Liver (tissue), 9 donors: ENCODE data around the gene SIL1. TPM values are rescaled to one million over a fixed set of nuclear protein-coding genes. Genes with fewer than 3 reads are reported as not detected.

Experiments
- DNase-seq: peaks from one replicate; pipeline ENCODE4 v3.0.0-alpha.2; 2017; ENCODE audit warnings: low spot score
- H3K27ac ChIP-seq, 2 donors: one replicate each; pipeline ENCODE4 v1.7.0; 2013; ENCODE audit warnings: inconsistent platforms in 2 of 2, low read length in 2 of 2, control low read depth in 1 of 2, low read depth in 1 of 2, mild to moderate bottlenecking in 1 of 2
- H3K27me3 ChIP-seq, 4 donors: one replicate each; pipeline versions ENCODE4 v1.6.1 to v1.7.0; 2013; ENCODE audit warnings: low read length in 3 of 4, inconsistent platforms in 1 of 4, mild to moderate bottlenecking in 1 of 4, moderate library complexity in 1 of 4; ENCODE audit not compliant: control insufficient read depth in 4 of 4, insufficient read depth in 4 of 4
- H3K36me3 ChIP-seq, 4 donors: one replicate each; pipeline versions ENCODE4 v1.6.1 to v1.7.0; 2013; ENCODE audit warnings: low read length in 3 of 4, mild to moderate bottlenecking in 3 of 4, low read depth in 1 of 4, moderate library complexity in 1 of 4; ENCODE audit not compliant: control insufficient read depth in 4 of 4, insufficient read depth in 3 of 4
- H3K4me1 ChIP-seq, 4 donors: one replicate each; pipeline versions ENCODE4 v1.6.1 to v1.7.0; 2013; ENCODE audit warnings: low read length in 3 of 4, mild to moderate bottlenecking in 3 of 4, moderate library complexity in 1 of 4; ENCODE audit not compliant: control insufficient read depth in 4 of 4, insufficient read depth in 4 of 4
- H3K4me3 ChIP-seq, 3 donors: one replicate each; pipeline versions ENCODE4 v1.6.1 to v1.7.0; 2013; ENCODE audit warnings: low read length in 3 of 3, control low read depth in 1 of 3, low read depth in 1 of 3, mild to moderate bottlenecking in 1 of 3
- H3K9ac ChIP-seq, 2 donors: one replicate each; pipeline ENCODE4 v1.7.0; 2013; ENCODE audit warnings: low read length in 2 of 2, mild to moderate bottlenecking in 2 of 2, moderate library complexity in 2 of 2, control low read depth in 1 of 2, low read depth in 1 of 2
- H3K9me3 ChIP-seq, 4 donors: one replicate each; pipeline versions ENCODE4 v1.6.1 to v1.7.0; 2013; ENCODE audit warnings: low read length in 3 of 4; ENCODE audit not compliant: control insufficient read depth in 4 of 4
- EGR1 ChIP-seq, 2 donors: IDR thresholded peaks; 2 replicates each; pipeline ENCODE4 v1.6.1; 2016 to 2018; ENCODE audit warnings: antibody characterized with exemption in 2 of 2, low read depth in 2 of 2
- FOXA1 ChIP-seq: IDR thresholded peaks from 2 replicates; pipeline ENCODE4 v1.6.1; 2016; ENCODE audit warnings: antibody characterized with exemption
- GABPA ChIP-seq, 2 donors: IDR thresholded peaks in 1 of 2; conservative IDR thresholded peaks in 1 of 2; 2 replicates each; pipeline ENCODE4 v1.6.1; 2016; ENCODE audit warnings: antibody characterized with exemption in 2 of 2, mild to moderate bottlenecking in 1 of 2, moderate library complexity in 1 of 2
- HNF4A ChIP-seq, 2 donors: conservative IDR thresholded peaks; 2 replicates each; pipeline ENCODE4 v1.6.1; 2016; ENCODE audit warnings: antibody characterized with exemption in 2 of 2, mild to moderate bottlenecking in 2 of 2
- HNF4G ChIP-seq: IDR thresholded peaks from 2 replicates; pipeline ENCODE4 v1.6.1; 2016; ENCODE audit warnings: antibody characterized with exemption
- JUND ChIP-seq, 2 donors: IDR thresholded peaks; 2 replicates each; pipeline ENCODE4 v1.6.1; 2016; ENCODE audit warnings: antibody characterized with exemption in 2 of 2
- NR2F2 ChIP-seq: IDR thresholded peaks from 2 replicates; pipeline ENCODE4 v1.6.1; 2016; ENCODE audit warnings: antibody characterized with exemption
- RAD21 ChIP-seq, 2 donors: IDR thresholded peaks; 2 replicates each; pipeline ENCODE4 v1.6.1; 2016; ENCODE audit warnings: antibody characterized with exemption in 2 of 2, mild to moderate bottlenecking in 2 of 2
- RXRA ChIP-seq, 2 donors: IDR thresholded peaks; 2 replicates each; pipeline ENCODE4 v1.6.1; 2017 to 2018; ENCODE audit warnings: antibody characterized with exemption in 2 of 2, mild to moderate bottlenecking in 1 of 2
- SP1 ChIP-seq: IDR thresholded peaks from 2 replicates; pipeline ENCODE4 v1.6.1; 2018; ENCODE audit warnings: antibody characterized with exemption, mild to moderate bottlenecking
- TAF1 ChIP-seq: conservative IDR thresholded peaks from 2 replicates; pipeline ENCODE4 v1.6.1; 2016; ENCODE audit warnings: antibody characterized with exemption, mild to moderate bottlenecking
- YY1 ChIP-seq: IDR thresholded peaks from 2 replicates; pipeline ENCODE4 v1.6.1; 2016; ENCODE audit warnings: antibody characterized with exemption, mild to moderate bottlenecking
- WGBS: extraction: QIAGEN DNeasy Blood & Tissue Kit; methylation state at CpG from one replicate; pipeline ENCODE4 v1.1.7; 2013; 5-methylcytosine and 5-hydroxymethylcytosine counted together
- polyA plus RNA-seq, 2 donors: library from polyadenylated mRNA; stranded (reverse) in 1 of 2; unstranded in 1 of 2; fragments of 200-250 nt in 1 of 2; fragments of >200 nt in 1 of 2; fragmentation: Nextera tagmentation in 1 of 2; extraction: Ambion mirVana in 1 of 2; gene quantifications; one replicate each; pipeline versions ENCODE4 v1.2.1 to v1.2.3, GENCODE V29; 2013 to 2015
- total RNA-seq, 2 donors: library from RNA; depleted of rRNA; stranded (reverse); fragments of >200 nt; gene quantifications; one replicate each; pipeline ENCODE4 v1.2.3, GENCODE V29; 2014
- TF ChIP-seq, protein P1 (sequence below): IDR thresholded peaks from 2 replicates; pipeline ENCODE4 v1.6.1; 2016; ENCODE audit warnings: antibody characterized with exemption
- TF ChIP-seq, protein P2 (sequence below): IDR thresholded peaks from 2 replicates; pipeline ENCODE4 v1.6.1; 2016; ENCODE audit warnings: antibody characterized with exemption
- TF ChIP-seq, protein P3 (sequence below): IDR thresholded peaks from 2 replicates; pipeline ENCODE4 v1.6.1; 2016; ENCODE audit warnings: antibody characterized with exemption
- TF ChIP-seq, protein P4 (sequence below): IDR thresholded peaks from 2 replicates; pipeline ENCODE4 v1.6.1; 2016; ENCODE audit warnings: antibody characterized with exemption, mild to moderate bottlenecking
- TF ChIP-seq, protein P5 (sequence below): fragments of 150-350 bp; IDR thresholded peaks from 2 replicates; pipeline ENCODE4 v1.5.1; 2017; ENCODE audit warnings: improper control_type of control experiment, low read depth, low read length; ENCODE audit not compliant: missing input control
- donor health status: healthy.
- donor health status: healthy.
- donor health status: healthy.
- donor health status: healthy.
- donor health status: healthy.

The SIL1 gene
- total and polyA plus RNA-seq, 4 donors: 38.1 to 95.1 (median 76.2) TPM

DNA sequence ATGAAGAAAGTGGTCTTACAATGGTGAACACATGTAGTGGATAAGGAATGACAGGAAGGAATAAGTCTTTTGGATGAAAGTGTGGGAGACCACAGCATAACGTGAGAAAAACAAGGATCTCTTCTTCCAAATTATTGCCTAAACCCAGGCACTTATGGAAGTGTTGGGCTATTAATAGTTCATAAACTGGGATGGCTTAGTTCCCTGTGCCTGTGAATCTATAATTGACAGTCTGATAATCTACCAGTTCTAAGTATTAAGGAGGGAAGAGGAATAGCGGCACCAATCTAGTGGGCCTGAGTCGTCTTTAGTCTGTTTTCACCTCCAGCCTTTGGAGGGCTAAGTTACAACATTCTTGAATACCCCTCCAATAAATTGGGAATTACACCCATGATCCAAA is 283.8 kb downstream of the SIL1 start:
- 98% methylated on average over 3 of the region's 3 CpGs for WGBS

DNA sequence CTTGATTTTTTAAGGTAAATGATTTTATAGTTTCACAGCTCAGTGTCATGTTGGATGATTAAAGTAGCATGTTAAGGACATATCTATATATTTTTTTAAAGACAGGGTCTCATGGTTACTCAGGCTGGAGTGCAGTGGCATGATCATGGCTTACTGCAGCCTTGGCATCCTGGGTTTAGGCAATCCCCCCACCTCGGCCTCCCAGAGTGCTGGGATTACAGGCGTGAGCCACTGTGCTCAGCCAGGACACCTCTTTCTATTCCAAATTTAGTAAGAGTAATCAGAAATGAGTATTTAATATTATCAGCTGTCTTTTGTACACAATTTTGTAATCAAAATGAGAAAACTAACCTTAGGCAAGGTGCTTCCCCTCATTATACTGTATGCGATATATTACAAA is 284.4 kb downstream of the SIL1 start:
- Histone ChIP-seq H3K4me3 (no peak overlapping the region), H3K9me3 (no peaks in the 10 kb centered on the region), H3K27me3 (no peaks in the 10 kb centered on the region), H3K9ac (no peak overlapping the region), H3K4me1 (no peaks in the 10 kb centered on the region), H3K36me3 (peaks cover 0 to 6% (median 5%) of the 10 kb centered on the region in 4 donors), H3K27ac (no peak overlapping the region)
- WGBS: 97% methylated on average over 3 of the region's 3 CpGs
- DNase-seq: no peak
- no peak for TF ChIP-seq HNF4A (conservative IDR thresholded peaks at IDR 0.05)
- TF ChIP-seq, protein P1, sequence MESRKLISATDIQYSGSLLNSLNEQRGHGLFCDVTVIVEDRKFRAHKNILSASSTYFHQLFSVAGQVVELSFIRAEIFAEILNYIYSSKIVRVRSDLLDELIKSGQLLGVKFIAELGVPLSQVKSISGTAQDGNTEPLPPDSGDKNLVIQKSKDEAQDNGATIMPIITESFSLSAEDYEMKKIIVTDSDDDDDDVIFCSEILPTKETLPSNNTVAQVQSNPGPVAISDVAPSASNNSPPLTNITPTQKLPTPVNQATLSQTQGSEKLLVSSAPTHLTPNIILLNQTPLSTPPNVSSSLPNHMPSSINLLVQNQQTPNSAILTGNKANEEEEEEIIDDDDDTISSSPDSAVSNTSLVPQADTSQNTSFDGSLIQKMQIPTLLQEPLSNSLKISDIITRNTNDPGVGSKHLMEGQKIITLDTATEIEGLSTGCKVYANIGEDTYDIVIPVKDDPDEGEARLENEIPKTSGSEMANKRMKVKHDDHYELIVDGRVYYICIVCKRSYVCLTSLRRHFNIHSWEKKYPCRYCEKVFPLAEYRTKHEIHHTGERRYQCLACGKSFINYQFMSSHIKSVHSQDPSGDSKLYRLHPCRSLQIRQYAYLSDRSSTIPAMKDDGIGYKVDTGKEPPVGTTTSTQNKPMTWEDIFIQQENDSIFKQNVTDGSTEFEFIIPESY: no peak
- no peak for TF ChIP-seq SP1
- TF ChIP-seq FOXA1: no peak
- TF ChIP-seq, protein P2, sequence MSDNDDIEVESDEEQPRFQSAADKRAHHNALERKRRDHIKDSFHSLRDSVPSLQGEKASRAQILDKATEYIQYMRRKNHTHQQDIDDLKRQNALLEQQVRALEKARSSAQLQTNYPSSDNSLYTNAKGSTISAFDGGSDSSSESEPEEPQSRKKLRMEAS: no peak
- no peak for TF ChIP-seq EGR1 (IDR thresholded peaks at IDR 0.05; ENCODE audit: low read depth in 2 of 2)
- no peak for TF ChIP-seq JUND (IDR thresholded peaks at IDR 0.05)
- TF ChIP-seq YY1: no peak
- TF ChIP-seq HNF4G: no peak
- TF ChIP-seq NR2F2: no peak
- TF ChIP-seq TAF1: no peak
- no peak for TF ChIP-seq GABPA (IDR thresholded peaks at IDR 0.05 in 1 of 2, conservative IDR thresholded peaks at IDR 0.05 in 1 of 2)

More for the DNA sequence above, 283.8 kb downstream of the SIL1 start:
- Histone ChIP-seq H3K4me1 (no peaks in the 10 kb centered on the region), H3K9ac (no peak overlapping the region), H3K9me3 (no peaks in the 10 kb centered on the region), H3K36me3 (peaks cover 0 to 7% (median 5%) of the 10 kb centered on the region in 4 donors), H3K4me3 (no peak overlapping the region), H3K27ac (no peak overlapping the region), H3K27me3 (no peaks in the 10 kb centered on the region)
- TF ChIP-seq, protein P1: no peak
- TF ChIP-seq, protein P2: no peak
- no peak for TF ChIP-seq HNF4A (conservative IDR thresholded peaks at IDR 0.05)
- no peak for TF ChIP-seq EGR1 (IDR thresholded peaks at IDR 0.05; ENCODE audit: low read depth in 2 of 2)
- TF ChIP-seq, protein P3, sequence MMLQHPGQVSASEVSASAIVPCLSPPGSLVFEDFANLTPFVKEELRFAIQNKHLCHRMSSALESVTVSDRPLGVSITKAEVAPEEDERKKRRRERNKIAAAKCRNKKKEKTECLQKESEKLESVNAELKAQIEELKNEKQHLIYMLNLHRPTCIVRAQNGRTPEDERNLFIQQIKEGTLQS: no peak
- TF ChIP-seq RAD21 (IDR thresholded peaks at IDR 0.05): no peak
- TF ChIP-seq, protein P4, sequence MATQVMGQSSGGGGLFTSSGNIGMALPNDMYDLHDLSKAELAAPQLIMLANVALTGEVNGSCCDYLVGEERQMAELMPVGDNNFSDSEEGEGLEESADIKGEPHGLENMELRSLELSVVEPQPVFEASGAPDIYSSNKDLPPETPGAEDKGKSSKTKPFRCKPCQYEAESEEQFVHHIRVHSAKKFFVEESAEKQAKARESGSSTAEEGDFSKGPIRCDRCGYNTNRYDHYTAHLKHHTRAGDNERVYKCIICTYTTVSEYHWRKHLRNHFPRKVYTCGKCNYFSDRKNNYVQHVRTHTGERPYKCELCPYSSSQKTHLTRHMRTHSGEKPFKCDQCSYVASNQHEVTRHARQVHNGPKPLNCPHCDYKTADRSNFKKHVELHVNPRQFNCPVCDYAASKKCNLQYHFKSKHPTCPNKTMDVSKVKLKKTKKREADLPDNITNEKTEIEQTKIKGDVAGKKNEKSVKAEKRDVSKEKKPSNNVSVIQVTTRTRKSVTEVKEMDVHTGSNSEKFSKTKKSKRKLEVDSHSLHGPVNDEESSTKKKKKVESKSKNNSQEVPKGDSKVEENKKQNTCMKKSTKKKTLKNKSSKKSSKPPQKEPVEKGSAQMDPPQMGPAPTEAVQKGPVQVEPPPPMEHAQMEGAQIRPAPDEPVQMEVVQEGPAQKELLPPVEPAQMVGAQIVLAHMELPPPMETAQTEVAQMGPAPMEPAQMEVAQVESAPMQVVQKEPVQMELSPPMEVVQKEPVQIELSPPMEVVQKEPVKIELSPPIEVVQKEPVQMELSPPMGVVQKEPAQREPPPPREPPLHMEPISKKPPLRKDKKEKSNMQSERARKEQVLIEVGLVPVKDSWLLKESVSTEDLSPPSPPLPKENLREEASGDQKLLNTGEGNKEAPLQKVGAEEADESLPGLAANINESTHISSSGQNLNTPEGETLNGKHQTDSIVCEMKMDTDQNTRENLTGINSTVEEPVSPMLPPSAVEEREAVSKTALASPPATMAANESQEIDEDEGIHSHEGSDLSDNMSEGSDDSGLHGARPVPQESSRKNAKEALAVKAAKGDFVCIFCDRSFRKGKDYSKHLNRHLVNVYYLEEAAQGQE: no peak
- TF ChIP-seq, protein P5, sequence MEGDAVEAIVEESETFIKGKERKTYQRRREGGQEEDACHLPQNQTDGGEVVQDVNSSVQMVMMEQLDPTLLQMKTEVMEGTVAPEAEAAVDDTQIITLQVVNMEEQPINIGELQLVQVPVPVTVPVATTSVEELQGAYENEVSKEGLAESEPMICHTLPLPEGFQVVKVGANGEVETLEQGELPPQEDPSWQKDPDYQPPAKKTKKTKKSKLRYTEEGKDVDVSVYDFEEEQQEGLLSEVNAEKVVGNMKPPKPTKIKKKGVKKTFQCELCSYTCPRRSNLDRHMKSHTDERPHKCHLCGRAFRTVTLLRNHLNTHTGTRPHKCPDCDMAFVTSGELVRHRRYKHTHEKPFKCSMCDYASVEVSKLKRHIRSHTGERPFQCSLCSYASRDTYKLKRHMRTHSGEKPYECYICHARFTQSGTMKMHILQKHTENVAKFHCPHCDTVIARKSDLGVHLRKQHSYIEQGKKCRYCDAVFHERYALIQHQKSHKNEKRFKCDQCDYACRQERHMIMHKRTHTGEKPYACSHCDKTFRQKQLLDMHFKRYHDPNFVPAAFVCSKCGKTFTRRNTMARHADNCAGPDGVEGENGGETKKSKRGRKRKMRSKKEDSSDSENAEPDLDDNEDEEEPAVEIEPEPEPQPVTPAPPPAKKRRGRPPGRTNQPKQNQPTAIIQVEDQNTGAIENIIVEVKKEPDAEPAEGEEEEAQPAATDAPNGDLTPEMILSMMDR: no peak
- no peak for TF ChIP-seq HNF4G
- TF ChIP-seq NR2F2: no peak
- TF ChIP-seq YY1: no peak
- no peak for TF ChIP-seq JUND (IDR thresholded peaks at IDR 0.05)
- no peak for TF ChIP-seq SP1
- no peak for TF ChIP-seq RXRA (IDR thresholded peaks at IDR 0.05)
- no peak for TF ChIP-seq TAF1
- TF ChIP-seq FOXA1: no peak
- no peak for TF ChIP-seq GABPA (IDR thresholded peaks at IDR 0.05 in 1 of 2, conservative IDR thresholded peaks at IDR 0.05 in 1 of 2)
- no peak for DNase-seq
